ENCODE measurements around the gene HOXD11.

The HOXD11 gene

DNA sequence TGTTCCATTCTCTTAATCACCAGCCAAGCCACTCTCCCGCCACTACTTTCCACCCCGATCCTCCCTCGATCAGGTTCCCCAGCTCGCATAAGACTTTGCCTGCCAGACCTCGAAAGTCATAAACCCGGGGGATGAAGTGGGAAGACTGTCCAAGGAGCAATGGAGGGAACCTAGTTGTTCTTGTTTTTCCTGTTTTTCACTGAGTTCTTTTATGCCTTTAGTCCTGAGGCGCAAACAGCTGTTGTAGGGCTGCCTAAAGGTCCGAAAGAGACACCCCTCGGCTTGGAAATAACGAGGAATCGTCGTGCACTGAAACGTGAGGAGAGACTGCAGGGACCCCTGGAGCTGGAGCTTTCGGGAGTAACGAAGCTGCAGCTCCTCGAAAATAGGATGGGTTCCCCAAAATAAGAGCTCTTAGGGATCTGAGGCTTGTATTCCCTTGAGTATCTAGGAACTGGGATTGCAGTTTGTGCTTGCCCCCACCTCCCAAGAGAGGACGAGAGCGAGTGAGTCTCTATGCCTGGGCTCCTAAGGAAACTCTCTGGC lies 9.2 kb upstream of the HOXD11 start:
- in situ Hi-C loops (cut with HindIII; ENCODE audit: low sequenced_read_pairs), result loop anchor here (25.0 kb wide), 1 partner anchor 1186 kb away; no protein-coding TSS in a partner anchor
- TF ChIP-seq, protein P1, sequence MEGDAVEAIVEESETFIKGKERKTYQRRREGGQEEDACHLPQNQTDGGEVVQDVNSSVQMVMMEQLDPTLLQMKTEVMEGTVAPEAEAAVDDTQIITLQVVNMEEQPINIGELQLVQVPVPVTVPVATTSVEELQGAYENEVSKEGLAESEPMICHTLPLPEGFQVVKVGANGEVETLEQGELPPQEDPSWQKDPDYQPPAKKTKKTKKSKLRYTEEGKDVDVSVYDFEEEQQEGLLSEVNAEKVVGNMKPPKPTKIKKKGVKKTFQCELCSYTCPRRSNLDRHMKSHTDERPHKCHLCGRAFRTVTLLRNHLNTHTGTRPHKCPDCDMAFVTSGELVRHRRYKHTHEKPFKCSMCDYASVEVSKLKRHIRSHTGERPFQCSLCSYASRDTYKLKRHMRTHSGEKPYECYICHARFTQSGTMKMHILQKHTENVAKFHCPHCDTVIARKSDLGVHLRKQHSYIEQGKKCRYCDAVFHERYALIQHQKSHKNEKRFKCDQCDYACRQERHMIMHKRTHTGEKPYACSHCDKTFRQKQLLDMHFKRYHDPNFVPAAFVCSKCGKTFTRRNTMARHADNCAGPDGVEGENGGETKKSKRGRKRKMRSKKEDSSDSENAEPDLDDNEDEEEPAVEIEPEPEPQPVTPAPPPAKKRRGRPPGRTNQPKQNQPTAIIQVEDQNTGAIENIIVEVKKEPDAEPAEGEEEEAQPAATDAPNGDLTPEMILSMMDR (IDR thresholded peaks at IDR 0.05; ENCODE audit: low read depth, low read length, missing control alignments), result no peak
- DNase-seq (ENCODE audit: low read depth), result no peak
- H3K4me3 ChIP-seq (ENCODE audit: low read depth, low read length), result no peak overlapping the region

DNA sequence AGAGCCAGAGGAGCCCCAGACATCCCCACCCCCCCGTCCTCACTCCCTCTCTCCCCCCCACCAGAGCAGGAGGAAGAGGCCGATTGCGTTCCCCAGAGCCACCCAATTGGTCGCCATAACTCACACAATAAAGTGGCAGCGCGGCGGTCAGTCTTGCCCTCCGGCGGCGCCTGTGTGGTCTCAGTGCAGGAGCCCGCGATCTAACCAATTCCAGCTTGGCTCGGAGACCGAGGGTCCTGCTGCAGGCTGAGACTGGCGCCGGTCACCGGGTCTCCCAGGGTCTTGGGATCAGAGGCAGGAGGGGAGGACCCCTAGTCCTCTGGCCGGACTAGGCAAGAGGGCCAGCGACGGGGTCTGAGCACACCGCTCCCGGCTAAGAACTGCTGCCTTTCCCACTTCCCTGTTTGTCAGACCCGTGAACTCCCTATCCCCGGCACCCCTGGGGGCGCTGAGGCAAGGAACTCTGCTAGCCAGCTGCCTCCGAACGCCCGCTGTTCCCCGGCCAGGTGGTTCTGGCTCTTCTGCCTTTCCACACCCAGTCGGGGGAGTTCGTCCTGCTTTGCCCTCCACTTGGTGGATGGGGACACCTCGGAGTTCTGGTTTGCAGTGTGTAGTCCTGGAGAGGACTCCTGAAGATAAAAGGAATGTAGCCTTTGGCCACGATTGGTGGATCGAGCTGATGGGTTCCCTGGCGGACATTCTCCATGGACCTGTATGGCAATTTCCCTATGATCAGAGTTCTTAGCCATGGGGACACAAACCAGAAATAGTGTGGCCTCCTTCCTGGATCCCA lies 8.5 kb upstream of the HOXD11 start:
- TF ChIP-seq, protein P1 (IDR thresholded peaks at IDR 0.05; ENCODE audit: low read depth, low read length, missing control alignments), result no peak
- DNase-seq (ENCODE audit: low read depth), result no peak
- no peak overlapping the region for H3K4me3 ChIP-seq (ENCODE audit: low read depth, low read length)
- in situ Hi-C loops (cut with HindIII; ENCODE audit: low sequenced_read_pairs), result loop anchor here (25.0 kb wide), 1 partner anchor 1186 kb away; no protein-coding TSS in a partner anchor

DNA sequence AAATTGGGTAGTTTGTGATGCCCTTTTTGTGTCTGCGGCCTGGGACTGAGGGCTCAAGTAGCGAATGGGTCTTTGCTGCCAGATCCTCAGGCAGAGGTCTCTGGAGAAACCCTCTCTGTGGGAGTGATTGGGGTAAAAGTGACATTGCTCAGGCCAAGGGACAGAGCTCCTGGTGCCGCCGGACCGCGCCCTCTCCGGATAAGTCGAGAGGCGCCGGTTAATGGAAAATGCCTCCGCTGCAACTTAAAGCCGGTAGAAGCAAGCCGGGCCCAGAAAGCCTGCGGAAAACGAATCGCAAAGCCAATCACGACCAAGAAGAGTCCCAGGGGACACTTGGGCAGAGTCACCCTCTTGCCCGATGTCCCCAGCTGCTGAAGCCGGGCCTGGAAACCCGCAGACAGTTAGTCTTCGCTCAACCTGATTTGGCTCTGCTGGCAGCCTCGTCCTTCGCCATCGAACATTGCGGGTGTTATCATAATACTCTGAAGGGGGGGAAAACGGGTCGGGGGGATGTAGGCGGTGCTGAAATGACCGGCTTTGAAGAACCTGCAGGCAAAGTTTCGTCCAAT lies 7.8 kb upstream of the HOXD11 start:
- in situ Hi-C loops (cut with HindIII; ENCODE audit: low sequenced_read_pairs), result loop anchor here (25.0 kb wide), 1 partner anchor 1187 kb away; no protein-coding TSS in a partner anchor
- no peak overlapping the region for H3K4me3 ChIP-seq (ENCODE audit: low read depth, low read length)
- no peak for DNase-seq (ENCODE audit: low read depth)
- TF ChIP-seq, protein P1 (IDR thresholded peaks at IDR 0.05; ENCODE audit: low read depth, low read length, missing control alignments), result no peak

DNA sequence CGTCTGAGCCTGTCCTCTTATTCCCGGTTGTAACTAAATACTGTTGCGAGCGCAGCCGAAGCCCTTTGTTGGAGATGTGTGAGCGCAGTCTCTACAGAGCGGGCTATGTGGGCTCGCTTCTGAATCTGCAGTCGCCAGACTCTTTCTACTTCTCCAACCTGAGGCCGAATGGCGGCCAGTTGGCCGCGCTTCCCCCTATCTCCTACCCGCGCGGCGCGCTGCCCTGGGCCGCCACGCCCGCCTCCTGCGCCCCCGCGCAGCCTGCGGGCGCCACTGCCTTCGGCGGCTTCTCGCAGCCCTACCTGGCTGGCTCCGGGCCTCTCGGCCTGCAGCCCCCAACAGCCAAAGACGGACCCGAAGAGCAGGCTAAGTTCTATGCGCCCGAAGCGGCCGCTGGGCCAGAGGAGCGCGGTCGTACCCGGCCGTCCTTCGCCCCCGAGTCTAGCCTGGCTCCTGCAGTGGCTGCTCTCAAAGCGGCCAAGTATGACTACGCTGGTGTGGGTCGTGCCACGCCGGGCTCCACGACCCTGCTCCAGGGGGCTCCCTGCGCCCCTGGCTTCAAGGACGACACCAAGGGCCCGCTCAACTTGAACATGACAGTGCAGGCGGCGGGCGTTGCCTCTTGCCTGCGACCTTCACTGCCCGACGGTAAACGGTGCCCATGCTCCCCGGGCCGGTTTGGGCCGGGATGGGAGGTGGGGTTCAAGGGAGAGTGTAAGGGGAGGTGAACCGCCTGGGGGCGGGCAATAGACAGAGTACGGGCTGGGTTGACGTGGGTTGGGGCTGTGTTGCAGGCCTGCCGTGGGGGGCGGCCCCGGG lies 7.1 kb upstream of the HOXD11 start, which contains the start of gene HOXD12:
TSS of gene HOXD12 (plus strand) at position 68 of the 819 bp plus-strand sequence. CDS start at position 75, 7 bp downstream.
- TF ChIP-seq, protein P1 (IDR thresholded peaks at IDR 0.05; ENCODE audit: low read depth, low read length, missing control alignments), result no peak
- H3K4me3 ChIP-seq (ENCODE audit: low read depth, low read length), result no peak within 1 kb of the TSS
- in situ Hi-C loops (cut with HindIII; ENCODE audit: low sequenced_read_pairs), result loop anchor here (25.0 kb wide), 2 partner anchors 1037 to 1188 kb away; no protein-coding TSS in a partner anchor
- no peak for DNase-seq (ENCODE audit: low read depth)

DNA sequence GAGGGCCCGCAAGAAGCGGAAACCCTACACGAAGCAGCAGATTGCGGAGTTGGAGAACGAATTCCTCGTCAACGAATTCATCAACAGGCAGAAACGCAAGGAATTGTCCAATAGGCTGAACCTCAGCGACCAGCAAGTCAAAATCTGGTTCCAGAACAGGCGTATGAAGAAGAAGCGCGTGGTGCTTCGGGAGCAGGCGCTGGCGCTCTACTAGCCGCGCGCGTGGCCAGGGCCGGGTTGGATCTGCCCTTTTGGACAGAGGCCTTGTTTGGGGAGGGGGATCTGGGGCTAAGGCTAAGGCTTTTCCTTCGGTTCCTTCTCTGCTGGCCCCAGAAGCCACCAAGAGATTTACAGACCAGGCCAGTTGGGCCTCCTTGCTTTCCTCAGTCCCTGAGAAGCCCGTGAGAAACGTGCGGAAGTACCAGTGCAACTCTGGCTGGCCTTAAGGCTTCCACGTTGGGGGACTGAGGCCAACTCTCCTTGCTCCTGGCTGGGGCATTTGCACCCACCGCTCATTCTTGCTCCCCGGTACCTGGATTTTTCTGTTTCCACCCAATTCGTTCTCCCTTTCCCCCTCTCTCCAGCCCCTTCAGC lies 6.4 kb upstream of the HOXD11 start:
- in situ Hi-C loops (cut with HindIII; ENCODE audit: low sequenced_read_pairs), result loop anchor here (25.0 kb wide), 1 partner anchor 1037 kb away; no protein-coding TSS in a partner anchor
- no peak for DNase-seq (ENCODE audit: low read depth)
- TF ChIP-seq, protein P1 (IDR thresholded peaks at IDR 0.05; ENCODE audit: low read depth, low read length, missing control alignments), result no peak
- no peak overlapping the region for H3K4me3 ChIP-seq (ENCODE audit: low read depth, low read length)

All from astrocyte of the cerebellum (primary cell).